ENCODE data around the gene CREBRF.
A peak's percentile ranks its signal among the peaks of the same experiment; 100 is the strongest.

The CREBRF gene

GRCh38 chr5:173175523-173175922 lies 119.4 kb downstream of the CREBRF start:
- DNase-seq (ENCODE audit: low read depth) = no peak
- no peak overlapping the region for H3K4me3 ChIP-seq (ENCODE audit: control insufficient read depth, low read depth, low read length)
- TF ChIP-seq, protein P1, sequence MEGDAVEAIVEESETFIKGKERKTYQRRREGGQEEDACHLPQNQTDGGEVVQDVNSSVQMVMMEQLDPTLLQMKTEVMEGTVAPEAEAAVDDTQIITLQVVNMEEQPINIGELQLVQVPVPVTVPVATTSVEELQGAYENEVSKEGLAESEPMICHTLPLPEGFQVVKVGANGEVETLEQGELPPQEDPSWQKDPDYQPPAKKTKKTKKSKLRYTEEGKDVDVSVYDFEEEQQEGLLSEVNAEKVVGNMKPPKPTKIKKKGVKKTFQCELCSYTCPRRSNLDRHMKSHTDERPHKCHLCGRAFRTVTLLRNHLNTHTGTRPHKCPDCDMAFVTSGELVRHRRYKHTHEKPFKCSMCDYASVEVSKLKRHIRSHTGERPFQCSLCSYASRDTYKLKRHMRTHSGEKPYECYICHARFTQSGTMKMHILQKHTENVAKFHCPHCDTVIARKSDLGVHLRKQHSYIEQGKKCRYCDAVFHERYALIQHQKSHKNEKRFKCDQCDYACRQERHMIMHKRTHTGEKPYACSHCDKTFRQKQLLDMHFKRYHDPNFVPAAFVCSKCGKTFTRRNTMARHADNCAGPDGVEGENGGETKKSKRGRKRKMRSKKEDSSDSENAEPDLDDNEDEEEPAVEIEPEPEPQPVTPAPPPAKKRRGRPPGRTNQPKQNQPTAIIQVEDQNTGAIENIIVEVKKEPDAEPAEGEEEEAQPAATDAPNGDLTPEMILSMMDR (conservative IDR thresholded peaks at IDR 0.05; ENCODE audit: control insufficient read depth, insufficient read depth, low read depth, low read length) = no peak

GRCh38 chr5:173178369-173178910 lies 122.3 kb downstream of the CREBRF start:
- no peak for DNase-seq (ENCODE audit: low read depth)
- TF ChIP-seq, protein P1 (conservative IDR thresholded peaks at IDR 0.05; ENCODE audit: control insufficient read depth, insufficient read depth, low read depth, low read length) = no peak
- H3K4me3 ChIP-seq (ENCODE audit: control insufficient read depth, low read depth, low read length) = no peak overlapping the region

DNA sequence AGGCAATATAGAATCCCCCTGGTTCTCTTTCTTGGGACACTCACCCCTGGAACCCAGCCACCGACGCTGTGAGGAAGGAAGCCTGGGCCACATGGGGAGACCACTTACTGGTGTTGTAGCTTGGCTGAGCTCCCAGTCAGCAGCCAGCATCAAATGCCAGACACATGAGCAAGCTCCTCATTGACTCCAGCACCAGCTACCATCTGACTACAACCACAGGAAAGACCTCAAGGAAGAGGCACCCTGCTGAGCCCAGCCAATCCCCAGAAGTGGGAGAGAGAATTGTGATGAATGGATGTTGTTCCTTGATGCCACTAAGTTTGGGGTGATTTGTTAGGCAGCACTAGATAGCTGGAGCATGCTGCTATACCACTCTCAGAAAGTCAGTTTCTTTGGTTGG lies 124.2 kb downstream of the CREBRF start:
- DNase-seq (ENCODE audit: low read depth) = peak; percentile 16
- no peak overlapping the region for H3K4me3 ChIP-seq (ENCODE audit: control insufficient read depth, low read depth, low read length)
- TF ChIP-seq, protein P1 (conservative IDR thresholded peaks at IDR 0.05; ENCODE audit: control insufficient read depth, insufficient read depth, low read depth, low read length) = no peak

DNA sequence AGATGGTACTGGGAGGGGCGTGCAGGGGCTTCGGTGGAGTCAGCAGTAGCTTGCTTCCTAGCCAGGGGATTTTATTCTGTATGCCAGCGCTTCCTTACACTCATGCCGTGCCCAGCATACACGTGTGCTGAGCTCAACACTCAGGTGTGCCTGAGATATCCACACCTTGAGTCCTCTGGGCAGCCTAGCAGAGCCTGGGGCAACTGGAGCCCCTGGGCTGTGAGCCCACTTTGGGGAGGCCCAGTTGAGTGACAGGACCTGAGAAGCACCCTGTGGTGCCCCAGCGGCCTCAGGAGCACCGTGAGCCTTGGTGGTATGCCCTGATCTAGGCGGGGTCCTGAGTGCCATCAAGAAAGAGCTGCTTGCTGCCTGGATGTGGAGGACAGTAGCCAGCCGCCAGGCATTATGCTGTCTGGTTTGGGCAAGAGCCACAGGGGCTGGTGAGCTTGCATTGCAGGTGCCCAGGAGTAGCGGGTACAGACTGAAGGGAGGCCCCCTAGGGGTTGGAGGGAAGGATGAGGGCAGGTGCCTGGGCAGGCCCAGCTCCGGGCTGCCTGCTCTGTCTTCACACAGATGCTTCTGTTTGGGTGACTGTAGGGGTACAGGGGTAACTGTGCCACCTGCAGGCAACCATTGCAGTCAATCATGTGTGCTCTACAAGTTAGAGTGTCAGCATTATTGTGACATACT lies 131.0 kb downstream of the CREBRF start:
- DNase-seq (ENCODE audit: low read depth) = no peak
- TF ChIP-seq, protein P1 (conservative IDR thresholded peaks at IDR 0.05; ENCODE audit: control insufficient read depth, insufficient read depth, low read depth, low read length) = no peak
- H3K4me3 ChIP-seq (ENCODE audit: control insufficient read depth, low read depth, low read length) = no peak overlapping the region

DNA sequence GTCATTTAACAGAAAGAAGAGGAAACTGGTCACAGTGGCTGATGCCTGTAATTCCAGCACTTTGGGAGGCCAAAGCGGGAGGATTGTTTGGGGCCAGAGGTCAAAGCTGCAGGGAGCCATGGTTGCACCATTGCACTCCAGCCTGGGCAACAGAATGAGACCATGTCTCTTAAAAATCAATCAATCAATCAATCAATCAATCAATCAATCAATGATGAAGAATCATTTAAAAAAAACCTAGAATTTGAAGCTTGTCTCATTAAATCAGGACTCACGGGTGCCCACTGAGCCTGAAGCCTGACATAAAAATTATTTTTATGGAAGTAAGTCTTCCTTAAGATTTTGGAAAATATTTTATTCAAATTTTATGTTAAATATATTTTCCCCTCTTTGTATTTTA lies 132.1 kb downstream of the CREBRF start:
- no peak for DNase-seq (ENCODE audit: low read depth)
- H3K4me3 ChIP-seq (ENCODE audit: control insufficient read depth, low read depth, low read length) = no peak overlapping the region
- TF ChIP-seq, protein P1 (conservative IDR thresholded peaks at IDR 0.05; ENCODE audit: control insufficient read depth, insufficient read depth, low read depth, low read length) = no peak
